Osteoblast (primary cell): ENCODE data around the gene OPN5. TPM values are rescaled to one million over a fixed set of nuclear protein-coding genes. Genes with fewer than 3 reads are reported as not detected.

Experiments
- DNase-seq: peaks from one replicate; pipeline ENCODE4 v3.0.0; 2011; ENCODE audit warnings: low spot score, mixed read lengths; ENCODE audit not compliant: insufficient read length; ENCODE audit errors: missing footprints
- H2AFZ ChIP-seq: 2 replicates; pipeline ENCODE4 v1.6.0; 2011; ENCODE audit warnings: mild to moderate bottlenecking, low read length
- H3K27ac ChIP-seq: 2 replicates; pipeline ENCODE4 v1.5.1; 2011; ENCODE audit warnings: mild to moderate bottlenecking, low read depth, low read length, moderate library complexity
- H3K27me3 ChIP-seq: 2 replicates; pipeline ENCODE4 v1.6.0; 2012; ENCODE audit warnings: mild to moderate bottlenecking, control low read depth, inconsistent platforms, low read length, moderate library complexity; ENCODE audit not compliant: insufficient read depth
- H3K36me3 ChIP-seq: 2 replicates; pipeline ENCODE4 v1.5.1; 2011; ENCODE audit warnings: mild to moderate bottlenecking, low read length, control low read depth, moderate library complexity; ENCODE audit not compliant: insufficient read depth
- H3K4me1 ChIP-seq: 2 replicates; pipeline ENCODE4 v1.5.1; 2011; ENCODE audit warnings: mild to moderate bottlenecking, low read length, control low read depth, moderate library complexity; ENCODE audit not compliant: insufficient read depth
- H3K4me2 ChIP-seq: 2 replicates; pipeline ENCODE4 v1.6.0; 2011; ENCODE audit warnings: mild to moderate bottlenecking, low read length; ENCODE audit not compliant: insufficient read depth
- H3K4me3 ChIP-seq: fragments of 200-600 bp; sonication (generic); 3 replicates; pipeline ENCODE4 v1.5.1; 2012; ENCODE audit warnings: mild to moderate bottlenecking, low read length, inconsistent platforms; ENCODE audit not compliant: insufficient read depth
- H3K79me2 ChIP-seq: 2 replicates; pipeline ENCODE4 v1.6.0; 2012; ENCODE audit warnings: mild to moderate bottlenecking, low read length, control low read depth, inconsistent platforms; ENCODE audit not compliant: insufficient read depth
- H3K9me3 ChIP-seq: 2 replicates; pipeline ENCODE4 v1.5.1; 2011; ENCODE audit warnings: low read depth, low read length, control low read depth
- H4K20me1 ChIP-seq: 2 replicates; pipeline ENCODE4 v1.6.0; 2012; ENCODE audit warnings: mild to moderate bottlenecking, low read length, control low read depth; ENCODE audit not compliant: insufficient read depth
- CTCF ChIP-seq: IDR thresholded peaks from 2 replicates; pipeline ENCODE4 v1.5.1; 2011; ENCODE audit warnings: mild to moderate bottlenecking, low read depth, low read length, moderate library complexity; ENCODE audit errors: extremely low read depth
- total RNA-seq: library from RNA; depleted of rRNA; stranded (reverse); fragments of >200 nt; gene quantifications from 2 replicates; pipeline ENCODE4 v1.2.3, GENCODE V29; 2012

OPN5 gene
- total RNA-seq, 1 donor = under 0.01 TPM

- no peak overlapping the region for H2AFZ ChIP-seq
- no peak for DNase-seq
- H3K36me3 ChIP-seq = no peaks in the 10 kb centered on the region
Measured at GRCh38 chr6:47852727-47853126, 70.9 kb downstream of the OPN5 start.

GRCh38 chr6:47853766-47854165, 71.9 kb downstream of the OPN5 start:
- Histone ChIP-seq H3K27ac (no peak overlapping the region), H3K9me3 (no peaks in the 10 kb centered on the region), H3K79me2 (no peaks in the 10 kb centered on the region), H2AFZ (no peak overlapping the region), H3K36me3 (no peaks in the 10 kb centered on the region), H3K4me1 (no peaks in the 10 kb centered on the region), H3K4me3 (no peak overlapping the region), H3K27me3 (no peaks in the 10 kb centered on the region), H3K4me2 (no peak overlapping the region), H4K20me1 (no peaks in the 10 kb centered on the region)
- DNase-seq = no peak
- TF ChIP-seq CTCF = no peak

More at GRCh38 chr6:47852727-47853126, 70.9 kb downstream of the OPN5 start:
- Histone ChIP-seq H3K27me3 (no peaks in the 10 kb centered on the region), H3K4me3 (no peak overlapping the region), H3K79me2 (no peaks in the 10 kb centered on the region), H4K20me1 (no peaks in the 10 kb centered on the region), H3K4me2 (no peak overlapping the region), H3K27ac (no peak overlapping the region), H3K4me1 (no peaks in the 10 kb centered on the region), H3K9me3 (no peaks in the 10 kb centered on the region)
- no peak for TF ChIP-seq CTCF

- Histone ChIP-seq H3K4me1 (no peaks in the 10 kb centered on the region), H2AFZ (no peak overlapping the region), H3K4me3 (no peak overlapping the region), H3K4me2 (no peak overlapping the region), H3K9me3 (no peaks in the 10 kb centered on the region), H4K20me1 (no peaks in the 10 kb centered on the region), H3K27ac (no peak overlapping the region), H3K79me2 (no peaks in the 10 kb centered on the region), H3K36me3 (no peaks in the 10 kb centered on the region), H3K27me3 (no peaks in the 10 kb centered on the region)
- no peak for TF ChIP-seq CTCF
- DNase-seq = no peak
Measured at GRCh38 chr6:47854971-47855370, 73.1 kb downstream of the OPN5 start.

- Histone ChIP-seq H3K4me1 (no peaks in the 10 kb centered on the region), H3K9me3 (no peaks in the 10 kb centered on the region), H3K4me3 (no peak overlapping the region), H3K27me3 (no peaks in the 10 kb centered on the region), H3K36me3 (no peaks in the 10 kb centered on the region), H3K4me2 (no peak overlapping the region), H3K79me2 (no peaks in the 10 kb centered on the region), H3K27ac (no peak overlapping the region), H2AFZ (no peak overlapping the region), H4K20me1 (no peaks in the 10 kb centered on the region)
- no peak for TF ChIP-seq CTCF
- no peak for DNase-seq
Measured at GRCh38 chr6:47859175-47859574, 77.3 kb downstream of the OPN5 start.
